Sigmoid colon (tissue), 7 donors: ENCODE results near the gene ACAP2. TPM values are rescaled to one million over a fixed set of nuclear protein-coding genes. Genes with fewer than 3 reads are reported as not detected.
"Not testable (repeated sequence)": the region's sequence is repeated elsewhere in the genome, so short reads cannot be mapped to it uniquely, and the experiment has no call there.

Experiments used
- DNase-seq: peaks from one replicate; pipeline ENCODE4 v3.0.0-alpha.2; 2019
- H3K27ac ChIP-seq, 4 donors: fragments of 200-600 bp; sonication (generic); one replicate each; pipeline ENCODE4 v1.5.1; 2016 to 2019; ENCODE audit warnings: mild to moderate bottlenecking in 1 of 4
- H3K27me3 ChIP-seq, 3 donors: fragments of 200-600 bp; sonication (generic); one replicate each; pipeline ENCODE4 v1.5.1; 2019; ENCODE audit warnings: mild to moderate bottlenecking in 1 of 3
- H3K36me3 ChIP-seq, 4 donors: fragments of 200-600 bp; sonication (generic); one replicate each; pipeline ENCODE4 v1.5.1; 2016 to 2019
- H3K4me1 ChIP-seq, 4 donors: fragments of 200-600 bp; sonication (generic); one replicate each; pipeline ENCODE4 v1.5.1; 2017 to 2019
- H3K4me3 ChIP-seq, 4 donors: fragments of 200-600 bp; sonication (generic); one replicate each; pipeline ENCODE4 v1.5.1; 2017 to 2019; ENCODE audit warnings: mild to moderate bottlenecking in 2 of 4, moderate library complexity in 1 of 4
- H3K9me3 ChIP-seq, 4 donors: fragments of 200-600 bp in 3 of 4; sonication (generic) in 3 of 4; one replicate each; pipeline versions ENCODE4 v1.5.1 to v1.6.1; 2013 to 2019
- EP300 ChIP-seq, 4 donors: sonication (generic); formaldehyde crosslinking; IDR thresholded peaks; one replicate each; pipeline ENCODE4 v1.6.1; 2017; ENCODE audit warnings: antibody characterized with exemption in 4 of 4
- POLR2A ChIP-seq, 2 donors: fragments of 450-650 bp; IDR thresholded peaks; one replicate each; pipeline ENCODE4 v1.6.1; 2016; ENCODE audit warnings: antibody characterized with exemption in 2 of 2, mild to moderate bottlenecking in 2 of 2, moderate library complexity in 2 of 2
- POLR2AphosphoS5 ChIP-seq, 4 donors: sonication (generic); formaldehyde crosslinking; IDR thresholded peaks; one replicate each; pipeline ENCODE4 v1.6.1; 2017; ENCODE audit warnings: antibody characterized with exemption in 4 of 4
- WGBS, 2 donors: extraction: QIAGEN DNeasy Blood & Tissue Kit; methylation state at CpG; one replicate each; pipeline ENCODE4 v1.1.7; 2013; 5-methylcytosine and 5-hydroxymethylcytosine counted together
- intact Hi-C: fragments of 100-400 bp; cut with DNase I; formaldehyde crosslinking; loops from one replicate; pipeline ENCODE4 v1.15.1; 2023
- polyA plus RNA-seq, 3 donors: library from polyadenylated mRNA; stranded (reverse); fragments of 200-250 nt; gene quantifications; one replicate each; pipeline ENCODE4 v1.2.3, GENCODE V29; 2013
- total RNA-seq, 4 donors: library from RNA; depleted of rRNA; stranded (reverse); fragments of >200 nt; gene quantifications; one replicate each; pipeline ENCODE4 v1.1.0, GENCODE V29; 2016
- TF ChIP-seq, protein P1 (sequence below), 4 experiments: fragments of 450-650 bp in 3 of 4; fragments of 200-600 bp in 1 of 4; IDR thresholded peaks; one replicate each; pipeline ENCODE4 v1.5.1; 2016 to 2019; ENCODE audit warnings: antibody characterized with exemption in 4 of 4, mild to moderate bottlenecking in 3 of 4, moderate library complexity in 2 of 4
- donor health status: healthy with polysubstance abuse.
- donor health status: Bipolar disorder and iron deficiency.
- donor health status: healthy.

Gene ACAP2
- total and polyA plus RNA-seq, 7 donors: 12.0 to 57.1 (median 28.0) TPM

DNA sequence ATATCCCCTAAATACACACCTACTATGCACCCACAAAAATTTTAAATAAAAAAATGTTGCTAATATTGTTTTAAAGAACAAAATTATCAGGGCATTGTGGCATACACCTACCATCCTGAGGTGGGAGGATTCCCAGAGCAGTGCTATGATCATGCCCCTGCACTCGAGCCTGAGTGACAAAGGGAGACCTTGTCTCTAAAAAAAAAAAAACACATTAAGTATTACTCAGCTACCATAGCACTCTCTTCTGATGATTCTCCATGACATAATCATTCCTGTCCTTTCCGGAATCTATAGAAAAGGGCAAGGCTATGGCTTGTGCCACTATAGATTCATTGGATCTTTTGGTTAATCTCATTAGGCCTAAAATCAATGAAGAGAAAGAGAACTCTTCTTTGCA, 77.4 kb downstream of the ACAP2 start:
- Histone ChIP-seq H3K27me3 (no peaks in the 10 kb centered on the region), H3K4me3 (no peak overlapping the region), H3K4me1 (no peaks in the 10 kb centered on the region), H3K36me3 (peaks cover 0 to 5% (median 0%) of the 10 kb centered on the region in 4 donors), H3K9me3 (no peaks in the 10 kb centered on the region), H3K27ac (no peak overlapping the region)
- DNase-seq: no peak
- WGBS, 2 donors: 94 to 97% methylated on average over 2 of the region's 2 CpGs
- intact Hi-C loops: no loop called here
- TF ChIP-seq, protein P1, sequence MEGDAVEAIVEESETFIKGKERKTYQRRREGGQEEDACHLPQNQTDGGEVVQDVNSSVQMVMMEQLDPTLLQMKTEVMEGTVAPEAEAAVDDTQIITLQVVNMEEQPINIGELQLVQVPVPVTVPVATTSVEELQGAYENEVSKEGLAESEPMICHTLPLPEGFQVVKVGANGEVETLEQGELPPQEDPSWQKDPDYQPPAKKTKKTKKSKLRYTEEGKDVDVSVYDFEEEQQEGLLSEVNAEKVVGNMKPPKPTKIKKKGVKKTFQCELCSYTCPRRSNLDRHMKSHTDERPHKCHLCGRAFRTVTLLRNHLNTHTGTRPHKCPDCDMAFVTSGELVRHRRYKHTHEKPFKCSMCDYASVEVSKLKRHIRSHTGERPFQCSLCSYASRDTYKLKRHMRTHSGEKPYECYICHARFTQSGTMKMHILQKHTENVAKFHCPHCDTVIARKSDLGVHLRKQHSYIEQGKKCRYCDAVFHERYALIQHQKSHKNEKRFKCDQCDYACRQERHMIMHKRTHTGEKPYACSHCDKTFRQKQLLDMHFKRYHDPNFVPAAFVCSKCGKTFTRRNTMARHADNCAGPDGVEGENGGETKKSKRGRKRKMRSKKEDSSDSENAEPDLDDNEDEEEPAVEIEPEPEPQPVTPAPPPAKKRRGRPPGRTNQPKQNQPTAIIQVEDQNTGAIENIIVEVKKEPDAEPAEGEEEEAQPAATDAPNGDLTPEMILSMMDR (IDR thresholded peaks at IDR 0.05): no peak

DNA sequence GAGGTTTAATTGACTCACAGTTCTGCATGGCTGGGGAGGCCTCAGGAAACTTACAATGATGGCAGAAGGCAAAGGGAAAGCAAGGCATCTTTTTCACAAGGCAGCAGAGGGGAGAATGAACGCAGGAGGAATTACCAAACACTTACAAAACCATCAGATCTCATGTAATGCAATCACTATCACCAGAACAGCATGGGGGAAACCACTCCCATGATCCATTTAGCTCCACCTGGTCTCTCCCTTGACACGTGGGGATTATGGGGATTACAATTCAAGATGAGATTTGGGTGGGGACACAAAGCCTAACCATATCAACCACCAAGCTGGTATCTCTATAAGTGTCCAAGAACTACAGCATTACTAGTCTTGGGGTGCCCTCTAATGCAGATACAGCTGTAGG, 85.0 kb downstream of the ACAP2 start:
- 91 to 95% methylated on average over 2 of the region's 2 CpGs for WGBS, 2 donors

DNA sequence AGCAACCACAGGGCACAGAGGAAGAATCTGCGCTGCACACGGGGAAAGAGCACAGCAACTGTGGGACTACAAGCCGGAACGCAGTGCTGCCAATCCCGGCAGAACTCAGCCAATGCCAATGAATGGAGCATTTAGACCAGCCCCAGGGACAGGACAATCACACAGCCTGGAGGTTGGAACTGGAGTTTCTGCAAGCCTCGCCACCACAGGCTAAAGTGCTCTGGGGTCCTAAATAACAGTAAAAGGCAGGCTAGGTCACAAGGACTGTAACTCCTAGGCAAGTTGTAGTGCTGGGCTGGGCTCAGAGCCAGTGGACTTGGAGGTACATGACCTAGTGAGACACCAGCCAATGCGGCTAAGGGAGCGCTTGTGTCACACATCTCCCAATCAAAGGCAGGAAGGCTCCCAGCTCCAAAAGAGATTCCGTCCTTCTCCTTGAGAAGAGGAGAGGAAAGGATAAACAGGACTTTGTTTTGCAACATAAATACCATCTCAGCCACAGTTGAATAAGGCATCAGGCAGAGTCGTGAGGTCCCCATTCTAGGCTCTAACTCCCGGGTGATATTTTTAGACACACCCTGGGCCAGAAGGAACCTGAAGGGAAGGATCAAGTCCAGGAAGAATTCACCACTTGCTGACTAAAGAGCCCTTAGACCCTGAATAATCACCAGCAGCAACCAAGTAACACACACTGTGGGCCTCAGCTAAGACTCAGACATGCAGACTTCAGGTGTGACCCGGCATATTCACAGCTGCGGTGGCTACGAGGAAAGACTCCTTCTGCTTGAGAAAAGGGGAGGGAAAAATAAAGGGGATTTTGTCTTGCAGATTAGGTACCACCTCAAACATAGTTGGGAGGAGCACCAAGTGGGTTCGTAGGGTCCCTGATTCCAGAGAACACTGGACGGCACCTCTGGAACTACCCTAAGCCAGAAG, 86.4 kb downstream of the ACAP2 start:
- WGBS, 2 donors: 90 to 91% methylated on average over 16 of the region's 16 CpGs
- H3K27me3 ChIP-seq: no peaks in the 10 kb centered on the region
- no peak for TF ChIP-seq EP300 (IDR thresholded peaks at IDR 0.05)
- TF ChIP-seq POLR2AphosphoS5 (IDR thresholded peaks at IDR 0.05): no peak
- no peak for TF ChIP-seq POLR2A (IDR thresholded peaks at IDR 0.05)
- TF ChIP-seq, protein P1 (IDR thresholded peaks at IDR 0.05): no peak
- H3K27ac ChIP-seq: no peak overlapping the region
- intact Hi-C loops: no loop called here
- no peaks in the 10 kb centered on the region for H3K9me3 ChIP-seq
- peak; percentile 70 for DNase-seq
- H3K4me1 ChIP-seq: peaks cover 0 to 14% (median 13%) of the 10 kb centered on the region in 4 donors
- H3K36me3 ChIP-seq: no peaks in the 10 kb centered on the region
- no peak overlapping the region for H3K4me3 ChIP-seq

More for the DNA sequence above, 85.0 kb downstream of the ACAP2 start:
- DNase-seq, H3K36me3 ChIP-seq, H3K4me3 ChIP-seq, H3K9me3 ChIP-seq, H3K27ac ChIP-seq, H3K27me3 ChIP-seq, intact Hi-C loops: not testable (repeated sequence)
- peaks cover 0 to 14% (median 13%) of the 10 kb centered on the region in 4 donors for H3K4me1 ChIP-seq

DNA sequence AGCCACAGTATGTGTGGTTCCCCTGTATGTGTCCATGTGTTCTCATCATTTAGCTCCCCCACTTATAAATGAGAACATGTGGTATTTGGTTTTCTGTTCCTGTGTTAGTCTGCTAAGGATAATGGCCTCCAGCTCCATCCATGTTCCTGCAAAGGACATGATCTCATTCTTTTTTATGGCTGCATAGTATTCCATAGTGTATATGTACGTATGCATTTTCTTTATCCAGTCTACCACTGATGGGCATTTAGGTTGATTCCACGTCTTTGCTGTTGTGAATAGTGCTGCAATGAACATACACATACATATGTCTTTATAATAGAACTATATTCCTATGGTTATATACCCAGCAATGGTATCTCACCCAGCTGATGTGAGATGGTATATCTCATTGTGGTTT, 88.8 kb downstream of the ACAP2 start:
- H3K27ac ChIP-seq, intact Hi-C loops, H3K36me3 ChIP-seq, H3K27me3 ChIP-seq, DNase-seq, H3K4me3 ChIP-seq, H3K9me3 ChIP-seq: not testable (repeated sequence)
- WGBS, 2 donors: 49 to 74% methylated on average over 2 of the region's 2 CpGs
- peaks cover 0 to 14% (median 13%) of the 10 kb centered on the region in 4 donors for H3K4me1 ChIP-seq

DNA sequence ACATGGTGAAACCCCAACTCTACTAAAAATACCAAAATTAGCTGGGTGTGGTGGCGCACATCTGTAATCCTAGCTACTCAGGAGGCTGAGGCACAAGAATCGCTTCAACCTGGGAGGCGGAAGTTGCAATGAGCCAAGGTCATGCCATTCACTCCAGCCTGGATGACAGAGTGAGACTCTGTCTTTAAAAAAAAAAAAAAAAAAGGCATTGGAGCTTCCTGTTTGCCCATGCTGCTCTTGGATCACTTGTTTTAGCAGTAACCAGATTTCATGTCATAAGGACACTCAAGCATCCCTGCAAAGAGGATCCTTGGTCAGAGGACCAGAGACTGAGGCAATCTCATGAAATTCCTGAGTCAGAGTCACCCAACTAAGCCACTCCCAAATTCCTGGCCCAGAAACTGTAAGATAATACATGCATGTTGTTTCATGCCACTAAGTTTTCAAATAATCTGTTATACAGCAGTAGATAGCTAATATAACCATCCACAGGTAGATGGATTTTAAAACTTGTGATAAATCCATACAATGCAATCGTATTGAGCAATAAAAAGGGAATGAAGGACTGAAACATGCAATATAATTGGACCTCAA, 89.8 kb downstream of the ACAP2 start:
- H3K4me1 ChIP-seq: peaks cover 0 to 14% (median 13%) of the 10 kb centered on the region in 4 donors
- H3K27me3 ChIP-seq: no peaks in the 10 kb centered on the region
- no peak overlapping the region for H3K27ac ChIP-seq
- TF ChIP-seq POLR2A (IDR thresholded peaks at IDR 0.05) (no peak), EP300 (IDR thresholded peaks at IDR 0.05) (no peak), POLR2AphosphoS5 (IDR thresholded peaks at IDR 0.05) (no peak)
- TF ChIP-seq, protein P1 (IDR thresholded peaks at IDR 0.05): no peak
- H3K36me3 ChIP-seq: no peaks in the 10 kb centered on the region
- no peak for DNase-seq
- H3K9me3 ChIP-seq: no peaks in the 10 kb centered on the region
- 79 to 91% methylated on average over 4 of the region's 4 CpGs for WGBS, 2 donors
- H3K4me3 ChIP-seq: no peak overlapping the region
- intact Hi-C loops: no loop called here
